Fibroblast of the aortic adventitia (primary cell): ENCODE data around the gene C2orf72. TPM values are rescaled to one million over a fixed set of nuclear protein-coding genes. Genes with fewer than 3 reads are reported as not detected.
"Not testable (repeated sequence)": the region's sequence is repeated elsewhere in the genome, so short reads cannot be mapped to it uniquely, and the experiment has no call there.

Experiments
- DNase-seq: peaks from one replicate; pipeline ENCODE4 v3.0.0-alpha.2; 2010; ENCODE audit warnings: low read depth
- H3K4me3 ChIP-seq: 2 replicates; pipeline ENCODE4 v1.5.1; 2011; ENCODE audit warnings: low read depth, mild to moderate bottlenecking, control low read depth, low read length, moderate library complexity
- CTCF ChIP-seq: IDR thresholded peaks from 2 replicates; pipeline ENCODE4 v1.5.1; 2011; ENCODE audit warnings: mild to moderate bottlenecking, low read length, control low read depth, inconsistent platforms; ENCODE audit not compliant: insufficient read depth
- total RNA-seq: library from RNA; depleted of rRNA; stranded (reverse); fragments of >200 nt; gene quantifications from 2 replicates; pipeline ENCODE4 v1.2.3, GENCODE V29; 2012; ENCODE audit warnings: low replicate concordance

C2orf72 gene
- total RNA-seq, 1 donor = not detected

DNA sequence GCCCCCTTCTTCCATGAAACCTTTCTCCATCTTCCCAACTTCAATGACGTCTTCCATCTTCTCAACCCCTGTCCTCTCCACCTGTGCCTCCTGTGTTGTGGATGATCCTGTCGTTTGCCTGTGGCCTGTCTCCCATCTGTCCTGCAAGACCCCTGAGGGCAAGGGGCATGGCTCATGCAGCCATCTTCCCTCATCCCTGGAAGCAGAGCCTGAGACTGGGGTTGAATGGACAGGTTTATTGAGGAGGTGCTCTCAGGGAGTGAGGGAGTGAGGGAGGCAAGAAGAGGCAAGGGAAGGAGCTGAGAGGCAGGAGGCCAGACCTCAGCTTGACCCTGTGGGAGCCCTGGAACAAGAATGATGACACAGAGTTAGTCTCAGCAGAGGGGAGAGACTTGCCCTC, 34.1 kb upstream of the C2orf72 start:
- no peak overlapping the region for H3K4me3 ChIP-seq
- TF ChIP-seq CTCF = no peak
- no peak for DNase-seq

DNA sequence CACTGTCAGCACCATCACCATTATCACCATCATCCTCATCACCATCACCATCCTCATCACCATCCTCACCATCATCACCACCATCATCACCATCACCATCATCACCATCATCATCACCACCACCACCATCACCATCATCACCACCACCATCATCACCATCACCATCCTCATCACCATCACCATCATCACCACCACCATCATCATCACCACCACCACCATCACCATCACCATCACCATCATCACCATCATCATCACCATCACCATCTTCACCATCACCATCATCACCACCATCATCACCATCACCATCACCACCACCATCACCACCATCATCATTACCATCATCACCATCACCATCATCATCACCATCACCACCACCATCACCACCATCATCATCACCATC, 32.4 kb upstream of the C2orf72 start:
- not testable (repeated sequence) for H3K4me3 ChIP-seq, DNase-seq

- no peak for DNase-seq
- no peak overlapping the region for H3K4me3 ChIP-seq
- TF ChIP-seq CTCF = no peak
Measured at GRCh38 chr2:231007286-231008098, 29.8 kb upstream of the C2orf72 start.

- no peak overlapping the region for H3K4me3 ChIP-seq
- no peak for TF ChIP-seq CTCF
- no peak for DNase-seq
Measured at GRCh38 chr2:231008131-231008530, 29.2 kb upstream of the C2orf72 start.

GRCh38 chr2:231009236-231009919, 27.9 kb upstream of the C2orf72 start:
- no peak overlapping the region for H3K4me3 ChIP-seq
- TF ChIP-seq CTCF = no peak
- DNase-seq = no peak

GRCh38 chr2:231010201-231010730, 27.1 kb upstream of the C2orf72 start:
- no peak for DNase-seq
- H3K4me3 ChIP-seq = no peak overlapping the region
- TF ChIP-seq CTCF = no peak

- no peak for DNase-seq
- no peak overlapping the region for H3K4me3 ChIP-seq
- TF ChIP-seq CTCF = no peak
Measured at GRCh38 chr2:231011526-231011925, 25.8 kb upstream of the C2orf72 start.
